HEK293 (cell line): ENCODE measurements around the gene GSN.

Source experiments
- CTCF ChIA-PET: fragments of 350-600 bp; formaldehyde crosslinking; extraction: SDS; loops from one replicate; lab custom pipeline; 2021; ENCODE audit warnings: antibody characterized with exemption; lab: Yijun Ruan, JAX
- POLR2A ChIA-PET: fragments of 300-600 bp; formaldehyde crosslinking; extraction: SDS; loops from one replicate; lab custom pipeline; 2020; ENCODE audit warnings: antibody characterized with exemption, inconsistent platforms; lab: Yijun Ruan, JAX
- H3K27ac ChIP-seq: fragments of 200-500 bp; sonication (Bioruptor generic); 2 replicates; pipeline ENCODE4 v1.5.1; 2014; ENCODE audit warnings: low read depth, low read length, control low read depth, inconsistent platforms; ENCODE audit errors: extremely low read depth
- H3K36me3 ChIP-seq, 2 experiments: fragments of 200-500 bp in 1 of 2; sonication (Bioruptor generic) in 1 of 2; 1 replicate in 1 of 2; 2 replicates in 1 of 2; pipeline ENCODE4 v1.5.1; 2014 to 2017; ENCODE audit warnings: inconsistent platforms in 2 of 2, low read length in 2 of 2; ENCODE audit not compliant: control insufficient read depth in 2 of 2, insufficient read depth in 1 of 2
- H3K4me1 ChIP-seq: fragments of 200-500 bp; sonication (Bioruptor generic); 2 replicates; pipeline ENCODE4 v1.5.1; 2014; ENCODE audit warnings: mild to moderate bottlenecking, low read length, inconsistent platforms; ENCODE audit not compliant: control insufficient read depth, insufficient read depth
- H3K4me3 ChIP-seq: 2 replicates; pipeline ENCODE4 v1.5.1; 2011; ENCODE audit warnings: low read depth, mild to moderate bottlenecking, control low read depth, low read length, moderate library complexity
- H3K9me3 ChIP-seq: fragments of 200-500 bp; sonication (Bioruptor generic); 2 replicates; pipeline ENCODE4 v1.5.1; 2014; ENCODE audit warnings: low read depth, low read length, inconsistent platforms; ENCODE audit not compliant: control insufficient read depth, insufficient read depth
- BCL11B ChIP-seq: fragments of 450-650 bp; formaldehyde crosslinking; IDR thresholded peaks from 2 replicates; pipeline ENCODE4 v1.5.1; 2016; ENCODE audit warnings: low read depth, missing biosample characterization, missing genetic modification characterization
- HOXD13 ChIP-seq: sonication (generic); formaldehyde crosslinking; IDR thresholded peaks from 2 replicates; pipeline ENCODE4 v1.8.0; 2022; ENCODE audit warnings: missing genetic modification reagents, borderline replicate concordance
- KLF1 ChIP-seq: fragments of 450-650 bp; formaldehyde crosslinking; IDR thresholded peaks from 2 replicates; pipeline ENCODE4 v1.5.1; 2016; ENCODE audit warnings: missing biosample characterization, missing genetic modification characterization
- KLF9 ChIP-seq: fragments of 450-650 bp; formaldehyde crosslinking; IDR thresholded peaks from 2 replicates; pipeline ENCODE4 v1.5.1; 2016; ENCODE audit warnings: missing biosample characterization, missing genetic modification characterization, low read depth
- SALL2 ChIP-seq: fragments of 450-650 bp; formaldehyde crosslinking; IDR thresholded peaks from 2 replicates; pipeline ENCODE4 v1.5.0; 2017; ENCODE audit warnings: missing biosample characterization, mild to moderate bottlenecking, missing genetic modification characterization, borderline replicate concordance
- ZBTB21 ChIP-seq: fragments of 450-650 bp; formaldehyde crosslinking; IDR thresholded peaks from 2 replicates; pipeline ENCODE4 v1.5.1; 2017; ENCODE audit warnings: missing biosample characterization, missing genetic modification characterization
- ZBTB44 ChIP-seq: fragments of 450-650 bp; IDR thresholded peaks from 2 replicates; pipeline ENCODE4 v1.5.1; 2018; ENCODE audit warnings: missing biosample characterization, mild to moderate bottlenecking, missing genetic modification characterization
- ZNF112 ChIP-seq: fragments of 450-650 bp; formaldehyde crosslinking; IDR thresholded peaks from 2 replicates; pipeline ENCODE4 v1.5.0; 2017; ENCODE audit warnings: missing biosample characterization, missing genetic modification characterization
- ZNF157 ChIP-seq: fragments of 450-650 bp; formaldehyde crosslinking; IDR thresholded peaks from 2 replicates; pipeline ENCODE4 v1.5.1; 2016; ENCODE audit warnings: missing biosample characterization, missing genetic modification characterization
- ZNF174 ChIP-seq: fragments of 450-650 bp; formaldehyde crosslinking; IDR thresholded peaks from 2 replicates; pipeline ENCODE4 v1.5.0; 2017; ENCODE audit warnings: missing biosample characterization, mild to moderate bottlenecking, missing genetic modification characterization
- ZNF175 ChIP-seq: fragments of 450-650 bp; formaldehyde crosslinking; IDR thresholded peaks from 2 replicates; pipeline ENCODE4 v1.5.1; 2016; ENCODE audit warnings: missing biosample characterization, missing genetic modification characterization
- ZNF223 ChIP-seq: fragments of 450-650 bp; formaldehyde crosslinking; IDR thresholded peaks from 2 replicates; pipeline ENCODE4 v1.5.1; 2016; ENCODE audit warnings: missing biosample characterization, missing genetic modification characterization
- ZNF23 ChIP-seq: fragments of 450-650 bp; formaldehyde crosslinking; IDR thresholded peaks from 2 replicates; pipeline ENCODE4 v1.5.1; 2016; ENCODE audit warnings: missing biosample characterization, missing genetic modification characterization, borderline replicate concordance
- ZNF280C ChIP-seq: fragments of 450-650 bp; formaldehyde crosslinking; IDR thresholded peaks from 2 replicates; pipeline ENCODE4 v1.5.1; 2016; ENCODE audit warnings: missing biosample characterization, missing genetic modification characterization
- ZNF398 ChIP-seq: fragments of 450-650 bp; formaldehyde crosslinking; IDR thresholded peaks from 2 replicates; pipeline ENCODE4 v1.5.1; 2017; ENCODE audit warnings: missing biosample characterization, missing genetic modification characterization
- ZNF473 ChIP-seq: fragments of 450-650 bp; formaldehyde crosslinking; IDR thresholded peaks from 2 replicates; pipeline ENCODE4 v1.5.1; 2017; ENCODE audit warnings: missing biosample characterization, missing genetic modification characterization
- ZNF513 ChIP-seq: fragments of 450-650 bp; IDR thresholded peaks from 2 replicates; pipeline ENCODE4 v1.5.1; 2018; ENCODE audit warnings: missing biosample characterization, missing genetic modification characterization
- ZNF580 ChIP-seq: fragments of 450-650 bp; formaldehyde crosslinking; IDR thresholded peaks from 2 replicates; pipeline ENCODE4 v1.5.1; 2016; ENCODE audit warnings: missing biosample characterization, missing genetic modification characterization
- ZNF596 ChIP-seq: fragments of 450-650 bp; IDR thresholded peaks from 2 replicates; pipeline ENCODE4 v1.5.0; 2018; ENCODE audit warnings: missing biosample characterization, mild to moderate bottlenecking, missing genetic modification characterization, moderate library complexity
- ZNF629 ChIP-seq: fragments of 450-650 bp; formaldehyde crosslinking; IDR thresholded peaks from 2 replicates; pipeline ENCODE4 v1.5.1; 2017; ENCODE audit warnings: missing biosample characterization, missing genetic modification characterization
- ZNF692 ChIP-seq: fragments of 450-650 bp; formaldehyde crosslinking; IDR thresholded peaks from 2 replicates; pipeline ENCODE4 v1.5.1; 2016; ENCODE audit warnings: missing biosample characterization, missing genetic modification characterization
- ZNF747 ChIP-seq: fragments of 450-650 bp; formaldehyde crosslinking; IDR thresholded peaks from 2 replicates; pipeline ENCODE4 v1.5.1; 2016; ENCODE audit warnings: missing biosample characterization, missing genetic modification characterization

The GSN gene

GRCh38 chr9:121348221-121348620, 80.3 kb downstream of the GSN start:
- H3K36me3 ChIP-seq: peaks cover 0 to 49% of the 10 kb centered on the region in 2 experiments; a peak in 1 of 3 replicates
- H3K9me3 ChIP-seq: no peaks in the 10 kb centered on the region
- no peaks in the 10 kb centered on the region; the same call in 1 of the 2 replicates for H3K4me1 ChIP-seq
- POLR2A ChIA-PET: no interaction called here
- CTCF ChIA-PET: interaction anchor here (0.6 to 4.4 kb wide), 4 partner anchors 8 to 51 kb away, joined by 3 to 25 read pairs (median 4); no protein-coding TSS in a partner anchor
- H3K4me3 ChIP-seq: no peak overlapping the region
- no peak overlapping the region for H3K27ac ChIP-seq
- TF ChIP-seq ZNF398: no peak
- no peak for TF ChIP-seq ZNF692 (tag by site-specific recombination)
- no peak for TF ChIP-seq ZBTB44 (tag by site-specific recombination)
- TF ChIP-seq ZNF596 (tag by site-specific recombination): no peak
- no peak for TF ChIP-seq ZNF580
- TF ChIP-seq ZNF175 (tag by site-specific recombination): no peak
- no peak for TF ChIP-seq BCL11B
- no peak for TF ChIP-seq HOXD13 (CRISPR knock-in tag)
- TF ChIP-seq ZNF112 (tag by site-specific recombination): no peak
- no peak for TF ChIP-seq KLF1 (tag by site-specific recombination)

- H3K36me3 ChIP-seq: peaks cover 0 to 54% of the 10 kb centered on the region in 2 experiments; a peak in 1 of 3 replicates
- no peak overlapping the region for H3K4me3 ChIP-seq
- H3K9me3 ChIP-seq: no peaks in the 10 kb centered on the region
- ChIA-PET POLR2A (no interaction called here), CTCF (interaction anchor here (0.6 to 4.4 kb wide), 7 partner anchors 9 to 135 kb away, joined by 3 to 25 read pairs (median 3); no protein-coding TSS in a partner anchor)
- H3K27ac ChIP-seq: no peak overlapping the region
- no peak for TF ChIP-seq SALL2 (tag by site-specific recombination)
- TF ChIP-seq ZNF174 (tag by site-specific recombination): no peak
- no peak for TF ChIP-seq ZNF629
- no peak for TF ChIP-seq ZNF157 (tag by site-specific recombination)
- no peaks in the 10 kb centered on the region; the same call in 1 of the 2 replicates for H3K4me1 ChIP-seq
Observed at GRCh38 chr9:121349009-121349408, 81.0 kb downstream of the GSN start.

GRCh38 chr9:121350036-121350435, 82.1 kb downstream of the GSN start:
- H3K36me3 ChIP-seq: peaks cover 0 to 51% of the 10 kb centered on the region in 2 experiments; a peak in 1 of 3 replicates
- H3K27ac ChIP-seq: no peak overlapping the region
- POLR2A ChIA-PET: no interaction called here
- H3K4me1 ChIP-seq: no peaks in the 10 kb centered on the region; the same call in 1 of the 2 replicates
- no peak overlapping the region for H3K4me3 ChIP-seq
- CTCF ChIA-PET: interaction anchor here (0.6 to 4.4 kb wide), 12 partner anchors 11 to 860 kb away, joined by 3 to 25 read pairs (median 3); no protein-coding TSS in a partner anchor
- no peaks in the 10 kb centered on the region for H3K9me3 ChIP-seq
- TF ChIP-seq ZBTB21 (tag by site-specific recombination): no peak
- TF ChIP-seq ZNF473 (tag by site-specific recombination): no peak
- no peak for TF ChIP-seq KLF9
- no peak for TF ChIP-seq ZNF280C (tag by site-specific recombination)
- TF ChIP-seq ZNF747: no peak
- no peak for TF ChIP-seq ZNF23 (tag by site-specific recombination)
- no peak for TF ChIP-seq ZNF223 (tag by site-specific recombination)
- no peak for TF ChIP-seq ZNF513
